Measurements from ENCODE around the gene CTNNA2.
"Not testable (repeated sequence)": the region's sequence is repeated elsewhere in the genome, so short reads cannot be mapped to it uniquely, and the experiment has no call there.

Gene CTNNA2

GRCh38 chr2:80050246-80050645, 537.4 kb downstream of the CTNNA2 start:
- DNase-seq, result no peak

GRCh38 chr2:80053522-80054345, 540.9 kb downstream of the CTNNA2 start:
- no peak for DNase-seq

- no peak for DNase-seq
Measured at GRCh38 chr2:80054346-80054675, 541.5 kb downstream of the CTNNA2 start.

- no peak for DNase-seq
Measured at GRCh38 chr2:80057956-80058355, 545.1 kb downstream of the CTNNA2 start.

- DNase-seq, result no peak
Measured at GRCh38 chr2:80058562-80058961, 545.7 kb downstream of the CTNNA2 start.

- DNase-seq, result no peak
Measured at GRCh38 chr2:80059447-80059846, 546.6 kb downstream of the CTNNA2 start.

- DNase-seq, result no peak
Measured at GRCh38 chr2:80061881-80062280, 549.0 kb downstream of the CTNNA2 start.

- DNase-seq, result no peak
Measured at GRCh38 chr2:80062298-80062697, 549.4 kb downstream of the CTNNA2 start.

- DNase-seq, result no peak
Measured at GRCh38 chr2:80068038-80068731, 555.3 kb downstream of the CTNNA2 start.

- no peak for DNase-seq
Measured at GRCh38 chr2:80070587-80070986, 557.7 kb downstream of the CTNNA2 start.

GRCh38 chr2:80071941-80072340, 559.1 kb downstream of the CTNNA2 start:
- DNase-seq, result no peak

- DNase-seq, result no peak
Measured at GRCh38 chr2:80073134-80073561, 560.3 kb downstream of the CTNNA2 start.

GRCh38 chr2:80074321-80075070, 561.6 kb downstream of the CTNNA2 start:
- no peak for DNase-seq

GRCh38 chr2:80075719-80076118, 562.9 kb downstream of the CTNNA2 start:
- DNase-seq, result no peak

GRCh38 chr2:80078290-80079036, 565.6 kb downstream of the CTNNA2 start:
- no peak for DNase-seq

GRCh38 chr2:80080957-80081356, 568.1 kb downstream of the CTNNA2 start:
- no peak for DNase-seq

- no peak for DNase-seq
Measured at GRCh38 chr2:80086831-80087230, 574.0 kb downstream of the CTNNA2 start.

GRCh38 chr2:80091237-80091636, 578.4 kb downstream of the CTNNA2 start:
- DNase-seq, result no peak

- DNase-seq, result no peak
Measured at GRCh38 chr2:80092474-80092873, 579.6 kb downstream of the CTNNA2 start.

GRCh38 chr2:80098503-80098902, 585.7 kb downstream of the CTNNA2 start:
- not testable (repeated sequence) for DNase-seq

- DNase-seq, result no peak
Measured at GRCh38 chr2:80102026-80102425, 589.2 kb downstream of the CTNNA2 start.

- DNase-seq, result no peak
Measured at GRCh38 chr2:80105015-80105640, 592.3 kb downstream of the CTNNA2 start.

Data from activated CD4-positive, CD25-positive, alpha-beta regulatory T cell treated with anti-CD3 and anti-CD28 coated beads, Interleukin-2, amount 50 U/mL, for 72 hours (primary cell).